Mesothelial cell of epicardium (in vitro differentiated cells): ENCODE results near the gene SOX10. TPM values are rescaled to one million over a fixed set of nuclear protein-coding genes. Genes with fewer than 3 reads are reported as not detected.
"Not testable (repeated sequence)": the region's sequence is repeated elsewhere in the genome, so short reads cannot be mapped to it uniquely, and the experiment has no call there.

ENCODE experiments used
- DNase-seq, 2 experiments: peaks; one replicate each; pipeline ENCODE4 v3.0.0; 2021; ENCODE audit warnings: low spot score in 2 of 2; ENCODE audit not compliant: unreplicated experiment in 2 of 2
- H3K27ac Mint-ChIP-seq: 2 replicates; pipeline ENCODE4 v1.8.0; 2021; ENCODE audit warnings: mixed read lengths
- H3K27me3 Mint-ChIP-seq: 2 replicates; pipeline ENCODE4 v1.8.0; 2021; ENCODE audit warnings: low read depth, mixed read lengths
- H3K36me3 Mint-ChIP-seq: 2 replicates; pipeline ENCODE4 v1.8.0; 2021; ENCODE audit warnings: mixed read lengths
- H3K4me1 Mint-ChIP-seq: 2 replicates; pipeline ENCODE4 v1.8.0; 2021; ENCODE audit warnings: mixed read lengths
- H3K4me3 Mint-ChIP-seq: 2 replicates; pipeline ENCODE4 v1.8.0; 2021; ENCODE audit warnings: mild to moderate bottlenecking, moderate library complexity, mixed read lengths
- H3K9me3 Mint-ChIP-seq: 2 replicates; pipeline ENCODE4 v1.8.0; 2021; ENCODE audit warnings: mixed read lengths
- total RNA-seq: library from RNA; stranded (reverse); gene quantifications from 3 replicates; pipeline ENCODE4 v1.2.1, GENCODE V29; 2021
- TF ChIP-seq, protein P1 (sequence below): fragments of 200-600 bp; sonication (generic); IDR thresholded peaks from one replicate; pipeline ENCODE4 v1.5.0; 2021; ENCODE audit warnings: antibody characterized with exemption; ENCODE audit not compliant: unreplicated experiment

The SOX10 gene
- total RNA-seq, 1 donor from 2014 or later: 0.09 TPM

DNA sequence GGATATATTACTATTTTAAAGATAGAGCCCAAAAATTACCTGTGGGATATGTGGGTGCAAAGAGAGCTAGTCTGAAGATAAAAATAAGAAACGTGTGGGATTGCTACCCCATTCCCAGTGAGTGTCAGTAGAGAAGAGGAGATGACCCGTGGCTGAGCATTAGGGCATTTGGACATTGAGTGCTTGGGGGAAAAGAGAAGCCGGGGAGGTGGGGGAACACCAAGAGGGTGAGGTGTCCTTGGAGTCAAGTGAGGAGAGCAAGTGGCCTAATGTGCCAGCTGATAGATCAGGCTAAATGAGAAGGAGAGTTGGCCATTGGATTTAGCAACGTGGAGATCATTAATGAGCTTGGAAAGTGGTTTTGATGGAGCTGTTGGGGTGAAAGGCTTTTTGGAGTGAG, 29.7 kb downstream of the SOX10 start:
- Mint-ChIP-seq H3K9me3 (no peaks in the 10 kb centered on the region), H3K36me3 (peaks cover 26% of the 10 kb centered on the region), H3K27me3 (peaks cover 16% of the 10 kb centered on the region), H3K4me1 (peaks cover 22% of the 10 kb centered on the region), H3K27ac (no peak overlapping the region), H3K4me3 (peak overlapping the region; percentile 99)
- TF ChIP-seq, protein P1, sequence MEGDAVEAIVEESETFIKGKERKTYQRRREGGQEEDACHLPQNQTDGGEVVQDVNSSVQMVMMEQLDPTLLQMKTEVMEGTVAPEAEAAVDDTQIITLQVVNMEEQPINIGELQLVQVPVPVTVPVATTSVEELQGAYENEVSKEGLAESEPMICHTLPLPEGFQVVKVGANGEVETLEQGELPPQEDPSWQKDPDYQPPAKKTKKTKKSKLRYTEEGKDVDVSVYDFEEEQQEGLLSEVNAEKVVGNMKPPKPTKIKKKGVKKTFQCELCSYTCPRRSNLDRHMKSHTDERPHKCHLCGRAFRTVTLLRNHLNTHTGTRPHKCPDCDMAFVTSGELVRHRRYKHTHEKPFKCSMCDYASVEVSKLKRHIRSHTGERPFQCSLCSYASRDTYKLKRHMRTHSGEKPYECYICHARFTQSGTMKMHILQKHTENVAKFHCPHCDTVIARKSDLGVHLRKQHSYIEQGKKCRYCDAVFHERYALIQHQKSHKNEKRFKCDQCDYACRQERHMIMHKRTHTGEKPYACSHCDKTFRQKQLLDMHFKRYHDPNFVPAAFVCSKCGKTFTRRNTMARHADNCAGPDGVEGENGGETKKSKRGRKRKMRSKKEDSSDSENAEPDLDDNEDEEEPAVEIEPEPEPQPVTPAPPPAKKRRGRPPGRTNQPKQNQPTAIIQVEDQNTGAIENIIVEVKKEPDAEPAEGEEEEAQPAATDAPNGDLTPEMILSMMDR: no peak
- DNase-seq: no peak

DNA sequence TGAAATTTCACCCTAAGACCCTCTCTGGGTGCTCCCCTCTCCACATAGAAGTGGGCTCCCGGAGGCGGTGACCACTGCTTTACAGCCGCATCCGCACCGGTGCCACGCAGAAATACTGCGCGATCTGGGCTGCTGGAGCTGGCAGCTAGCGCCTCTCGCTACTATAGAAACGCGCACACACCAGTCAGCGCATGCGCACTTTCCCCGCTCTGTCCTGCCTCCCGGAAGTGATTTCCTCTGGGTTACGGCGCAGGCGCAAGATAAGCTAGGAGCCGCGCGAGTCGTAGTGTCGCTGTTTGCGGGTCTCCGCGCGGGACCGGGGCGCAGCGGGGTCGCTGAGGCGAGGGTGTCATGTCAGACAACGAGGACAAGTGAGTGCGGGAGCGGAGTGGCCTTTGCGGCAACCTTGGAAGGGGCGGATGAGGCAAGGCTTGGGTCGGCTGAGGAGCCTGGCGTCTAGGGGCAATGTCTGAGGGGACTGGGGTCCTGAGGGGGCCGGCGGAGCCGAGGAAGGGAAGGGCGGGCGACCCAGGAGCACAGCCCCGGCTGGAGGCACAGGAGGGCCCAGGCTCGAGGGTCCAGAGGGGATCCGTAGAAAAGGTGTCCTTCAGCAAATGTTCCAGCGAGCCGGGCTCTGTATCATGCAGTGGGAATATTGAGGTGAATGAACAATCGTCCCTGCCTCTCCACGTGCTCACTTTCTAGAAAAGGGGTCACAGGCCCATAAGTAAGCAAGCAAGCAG, 30.7 kb downstream of the SOX10 start, which contains the start of the genes C22orf23 and POLR2F:
C22orf23 (minus strand) TSS at position 165 of the 743 bp plus-strand sequence. CDS start 452 bp downstream, outside the sequence.
POLR2F (plus strand) TSS at position 263 of the 743 bp plus-strand sequence; CDS start at position 352, 89 bp downstream.
- Mint-ChIP-seq H3K27ac (peak within 1 kb of the TSS; percentile 94), H3K4me1 (peaks cover 22% of the 10 kb centered on the region), H3K4me3 (peak within 1 kb of the TSS; percentile 99), H3K27me3 (peaks cover 16% of the 10 kb centered on the region), H3K36me3 (peaks cover 16% of the 10 kb centered on the region), H3K9me3 (no peaks in the 10 kb centered on the region)
- peak; percentile 97 for DNase-seq
- TF ChIP-seq, protein P1: no peak

DNA sequence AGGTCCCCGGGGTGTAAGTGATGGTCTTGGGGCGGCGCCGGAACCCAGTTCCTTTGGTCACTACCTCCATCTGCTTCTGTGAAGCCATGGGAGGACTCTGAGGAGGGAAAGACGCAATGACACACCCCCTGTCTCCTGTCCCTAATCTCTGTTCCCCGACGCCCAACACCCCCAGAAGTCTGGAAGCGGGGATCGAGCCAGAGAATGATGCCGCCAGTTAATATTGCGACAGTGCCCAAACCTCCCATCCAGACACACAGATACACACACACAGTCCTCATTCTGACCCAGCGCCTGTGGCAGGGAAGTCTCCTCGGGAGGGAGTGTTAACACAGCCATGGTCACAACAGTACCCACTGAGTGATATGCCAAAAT, 31.3 kb downstream of the SOX10 start:
- peak overlapping the region; percentile 99 for H3K4me3 Mint-ChIP-seq
- H3K9me3 Mint-ChIP-seq: no peaks in the 10 kb centered on the region
- peaks cover 22% of the 10 kb centered on the region for H3K4me1 Mint-ChIP-seq
- peak overlapping the region; percentile 94 for H3K27ac Mint-ChIP-seq
- peaks cover 13% of the 10 kb centered on the region for H3K36me3 Mint-ChIP-seq
- peaks cover 16% of the 10 kb centered on the region for H3K27me3 Mint-ChIP-seq
- DNase-seq: no peak
- TF ChIP-seq, protein P1: no peak

DNA sequence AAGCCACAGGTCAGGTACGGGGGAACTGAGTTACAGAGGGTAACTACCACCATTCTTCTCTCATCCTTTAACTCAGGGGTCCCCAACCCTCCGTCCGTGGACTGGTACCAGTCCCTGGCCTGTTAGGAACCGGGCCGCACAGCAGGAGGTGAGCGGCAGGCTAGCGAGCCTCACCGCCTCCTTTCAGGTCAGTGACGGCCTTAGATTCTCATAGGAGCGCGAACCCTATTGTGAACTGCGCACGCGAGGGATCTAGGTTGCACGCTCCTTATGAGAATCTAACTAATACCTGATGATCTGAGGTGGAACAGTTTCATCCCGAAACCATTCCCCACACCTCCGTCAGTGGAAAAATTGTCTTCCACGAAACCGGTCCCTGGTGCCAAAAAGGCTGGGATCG, 31.7 kb downstream of the SOX10 start:
- not testable (repeated sequence) for H3K9me3 Mint-ChIP-seq, H3K27ac Mint-ChIP-seq, DNase-seq
- peaks cover 11% of the 10 kb centered on the region for H3K36me3 Mint-ChIP-seq
- peaks cover 22% of the 10 kb centered on the region for H3K4me1 Mint-ChIP-seq
- peak overlapping the region; percentile 99 for H3K4me3 Mint-ChIP-seq
- H3K27me3 Mint-ChIP-seq: peaks cover 16% of the 10 kb centered on the region

DNA sequence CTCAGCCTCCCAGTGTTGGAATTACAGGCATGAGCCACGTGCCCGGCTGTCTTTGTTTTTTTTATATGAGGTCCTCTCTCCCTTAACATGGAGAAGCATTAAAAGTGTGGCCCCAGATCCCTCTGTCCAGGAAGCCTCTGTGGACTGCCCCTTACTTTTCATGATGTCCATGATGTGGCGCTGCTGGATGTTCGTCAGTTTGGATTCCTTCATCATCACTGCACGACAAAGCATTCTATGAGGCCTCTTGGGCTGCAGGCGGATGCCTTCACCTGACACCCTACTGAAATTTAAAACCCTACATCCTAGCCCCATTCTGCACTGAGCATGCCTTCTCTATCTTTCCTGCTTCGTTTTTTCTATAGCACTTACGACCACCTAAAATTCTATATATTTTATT, 33.0 kb downstream of the SOX10 start:
- Mint-ChIP-seq H3K27ac (no peak overlapping the region), H3K4me3 (no peak overlapping the region), H3K4me1 (peaks cover 22% of the 10 kb centered on the region), H3K27me3 (peaks cover 16% of the 10 kb centered on the region), H3K36me3 (no peaks in the 10 kb centered on the region), H3K9me3 (no peaks in the 10 kb centered on the region)
- no peak for DNase-seq
- TF ChIP-seq, protein P1: no peak

DNA sequence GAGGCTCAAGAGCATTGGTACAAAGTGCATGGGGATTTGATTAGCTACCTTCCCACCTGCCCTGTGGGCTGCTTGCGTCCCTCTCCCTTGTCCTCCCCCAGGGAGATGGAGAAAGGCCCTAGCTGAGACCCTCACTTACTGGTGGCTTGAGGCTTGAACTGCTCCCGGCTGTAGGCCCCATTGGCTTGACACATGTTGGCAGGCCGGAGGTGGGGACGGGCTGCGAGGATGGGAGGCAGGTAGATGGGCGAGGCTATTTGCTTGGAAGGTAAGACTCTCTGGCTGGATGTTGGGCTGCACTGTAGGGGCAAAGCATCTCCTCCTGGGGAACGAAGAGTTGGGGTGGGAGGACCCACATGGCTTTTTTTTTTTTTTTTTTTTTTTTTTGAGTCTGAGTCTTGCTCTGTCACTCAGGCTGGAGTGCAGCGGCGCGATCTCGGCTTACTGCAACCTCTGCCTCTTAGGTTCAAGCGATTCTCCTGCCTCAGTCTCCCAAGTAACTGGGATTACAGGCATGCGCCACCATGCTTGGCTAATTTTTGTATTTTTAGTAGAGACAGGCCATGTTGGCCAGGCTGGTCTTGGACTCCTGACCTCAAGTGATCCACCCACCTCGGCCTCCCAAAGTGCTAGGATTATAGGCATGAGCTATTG, 37.1 kb downstream of the SOX10 start:
- H3K4me3 Mint-ChIP-seq, H3K36me3 Mint-ChIP-seq, H3K27me3 Mint-ChIP-seq, H3K4me1 Mint-ChIP-seq, DNase-seq, H3K9me3 Mint-ChIP-seq, H3K27ac Mint-ChIP-seq: not testable (repeated sequence)

DNA sequence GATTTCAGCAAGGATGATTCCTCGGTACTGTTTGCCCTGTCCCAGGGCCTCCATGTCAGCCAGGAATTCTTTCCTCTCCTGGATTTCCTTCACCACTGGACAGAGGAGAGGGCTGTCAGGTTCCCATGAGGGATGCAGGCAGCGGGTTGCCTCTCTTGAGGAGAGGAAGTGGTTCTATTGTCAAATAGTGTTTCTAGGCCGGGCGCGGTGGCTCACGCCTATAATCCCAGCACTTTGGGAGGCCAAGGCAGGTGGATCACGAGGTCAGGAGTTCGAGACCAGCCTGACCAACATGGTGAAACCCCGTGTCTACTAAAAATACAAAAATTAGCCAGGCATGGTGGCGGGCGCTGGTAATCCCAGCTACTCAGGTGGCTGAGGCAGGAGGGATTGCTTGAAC, 39.9 kb downstream of the SOX10 start:
- peaks cover 19% of the 10 kb centered on the region for H3K36me3 Mint-ChIP-seq
- H3K9me3 Mint-ChIP-seq, H3K27me3 Mint-ChIP-seq, H3K4me3 Mint-ChIP-seq, DNase-seq, H3K27ac Mint-ChIP-seq, H3K4me1 Mint-ChIP-seq: not testable (repeated sequence)
